ENCODE results near the gene ATRN. TPM values are rescaled to one million over a fixed set of nuclear protein-coding genes. Genes with fewer than 3 reads are reported as not detected.
"Not testable (repeated sequence)": the region's sequence is repeated elsewhere in the genome, so short reads cannot be mapped to it uniquely, and the experiment has no call there.

ATRN gene
- total RNA-seq, 1 donor from 2014 or later: 52.0 TPM

DNA sequence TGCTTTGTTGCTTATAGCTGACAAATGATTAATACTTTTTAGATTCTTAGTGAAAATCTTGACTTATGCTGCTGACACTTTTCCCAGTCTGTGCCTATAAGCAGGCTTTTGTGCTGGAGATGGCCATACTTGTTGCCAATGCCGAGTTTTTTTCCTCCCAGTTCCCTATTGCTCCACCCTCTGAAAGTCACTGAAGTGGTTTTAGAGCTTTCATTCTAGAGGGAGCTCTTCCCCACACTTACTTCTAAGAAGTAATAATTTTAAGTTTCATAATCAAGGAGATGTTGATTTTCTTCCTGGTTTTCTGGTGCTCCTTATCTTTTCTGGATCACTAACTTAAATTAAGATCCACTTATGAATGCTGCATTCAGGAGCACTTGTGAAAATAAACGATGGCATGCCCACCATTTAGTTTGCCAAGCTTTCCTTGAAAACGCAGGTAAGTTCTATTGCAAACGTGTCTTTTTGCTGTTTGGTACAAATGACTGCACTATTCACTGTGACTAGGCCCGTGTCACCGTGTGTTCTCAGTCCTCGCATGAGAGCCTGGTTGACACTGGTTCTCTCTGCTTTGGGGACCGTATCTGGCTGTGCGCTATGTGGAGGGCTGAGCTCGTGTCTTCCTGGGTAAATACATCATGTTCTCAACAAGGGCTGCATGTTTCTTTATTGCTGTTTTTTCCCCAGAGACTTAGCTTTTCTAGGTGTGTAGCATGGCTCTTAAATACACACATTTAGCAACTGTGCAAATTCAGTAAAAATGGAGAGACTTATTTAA is 142.2 kb downstream of the ATRN start:
- DNase-seq (ENCODE audit: low spot score): no peak

DNA sequence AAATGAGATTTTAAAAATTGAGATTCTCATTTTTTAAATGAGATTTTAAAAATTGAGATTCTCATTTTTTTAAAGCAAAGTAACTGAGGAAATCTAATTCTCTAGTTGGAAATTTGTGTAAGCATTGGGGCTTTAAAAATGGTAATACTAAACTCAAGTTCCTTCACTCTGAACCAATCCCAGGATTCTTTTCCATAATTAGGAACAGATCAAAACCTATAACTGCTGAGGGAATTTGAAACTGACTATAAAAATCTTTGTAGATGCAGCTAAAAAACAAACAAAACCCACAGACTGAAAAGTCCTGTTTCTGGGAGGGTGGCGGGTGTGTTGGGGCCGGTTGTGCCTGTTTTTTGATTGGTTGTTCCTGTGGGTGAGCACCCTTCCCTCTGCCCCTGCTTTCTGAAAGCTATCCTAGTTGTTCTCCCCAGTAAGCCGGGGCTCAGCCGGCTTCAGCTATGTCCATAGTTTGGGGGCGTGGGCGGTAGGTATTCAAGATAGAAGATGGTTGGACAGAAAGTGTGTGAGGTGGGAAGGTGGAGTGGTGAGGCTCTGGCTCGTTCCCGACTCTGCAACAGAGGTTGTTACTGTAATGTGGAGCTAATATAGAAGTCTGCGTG is 143.1 kb downstream of the ATRN start:
- Mint-ChIP-seq H3K4me1 (ENCODE audit: low read depth) (peaks cover 18% of the 10 kb centered on the region), H3K27me3 (ENCODE audit: low read depth) (no peaks in the 10 kb centered on the region), H3K36me3 (ENCODE audit: low read depth) (peaks cover 13% of the 10 kb centered on the region), H3K27ac (ENCODE audit: unreplicated experiment) (no peak overlapping the region), H3K4me3 (ENCODE audit: unreplicated experiment) (no peak overlapping the region), H3K9me3 (ENCODE audit: low read depth) (no peaks in the 10 kb centered on the region)
- no peak for DNase-seq (ENCODE audit: low spot score)
- TF ChIP-seq, protein P1, sequence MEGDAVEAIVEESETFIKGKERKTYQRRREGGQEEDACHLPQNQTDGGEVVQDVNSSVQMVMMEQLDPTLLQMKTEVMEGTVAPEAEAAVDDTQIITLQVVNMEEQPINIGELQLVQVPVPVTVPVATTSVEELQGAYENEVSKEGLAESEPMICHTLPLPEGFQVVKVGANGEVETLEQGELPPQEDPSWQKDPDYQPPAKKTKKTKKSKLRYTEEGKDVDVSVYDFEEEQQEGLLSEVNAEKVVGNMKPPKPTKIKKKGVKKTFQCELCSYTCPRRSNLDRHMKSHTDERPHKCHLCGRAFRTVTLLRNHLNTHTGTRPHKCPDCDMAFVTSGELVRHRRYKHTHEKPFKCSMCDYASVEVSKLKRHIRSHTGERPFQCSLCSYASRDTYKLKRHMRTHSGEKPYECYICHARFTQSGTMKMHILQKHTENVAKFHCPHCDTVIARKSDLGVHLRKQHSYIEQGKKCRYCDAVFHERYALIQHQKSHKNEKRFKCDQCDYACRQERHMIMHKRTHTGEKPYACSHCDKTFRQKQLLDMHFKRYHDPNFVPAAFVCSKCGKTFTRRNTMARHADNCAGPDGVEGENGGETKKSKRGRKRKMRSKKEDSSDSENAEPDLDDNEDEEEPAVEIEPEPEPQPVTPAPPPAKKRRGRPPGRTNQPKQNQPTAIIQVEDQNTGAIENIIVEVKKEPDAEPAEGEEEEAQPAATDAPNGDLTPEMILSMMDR (IDR thresholded peaks at IDR 0.05): no peak

More for the DNA sequence above, 142.2 kb downstream of the ATRN start:
- peak overlapping the region; percentile 18 for H3K27ac Mint-ChIP-seq (ENCODE audit: unreplicated experiment)
- no peak overlapping the region for H3K4me3 Mint-ChIP-seq (ENCODE audit: unreplicated experiment)
- H3K9me3 Mint-ChIP-seq (ENCODE audit: low read depth): no peaks in the 10 kb centered on the region
- no peaks in the 10 kb centered on the region for H3K27me3 Mint-ChIP-seq (ENCODE audit: low read depth)
- TF ChIP-seq, protein P1 (IDR thresholded peaks at IDR 0.05): peak; percentile 13
- H3K4me1 Mint-ChIP-seq (ENCODE audit: low read depth): peaks cover 18% of the 10 kb centered on the region
- peaks cover 15% of the 10 kb centered on the region for H3K36me3 Mint-ChIP-seq (ENCODE audit: low read depth)

DNA sequence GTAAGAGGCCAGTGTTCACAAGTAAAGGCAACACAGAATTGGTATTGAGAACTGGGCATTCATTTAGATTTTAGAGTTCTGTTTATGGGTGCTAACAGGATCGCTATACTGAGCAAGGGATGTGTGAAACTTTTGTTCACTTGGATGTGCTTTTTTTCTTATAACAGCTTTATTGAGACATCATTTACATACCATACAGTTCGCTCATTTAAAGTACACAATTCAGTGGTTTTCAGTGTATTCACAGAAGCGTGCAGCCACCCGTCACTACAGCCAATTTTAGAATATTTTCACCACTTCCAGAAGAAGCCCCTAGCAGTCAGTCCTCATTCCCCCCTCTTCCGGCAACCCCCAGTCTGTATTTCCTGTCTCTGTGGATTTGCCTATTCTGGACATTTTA is 143.6 kb downstream of the ATRN start:
- H3K9me3 Mint-ChIP-seq (ENCODE audit: low read depth): no peaks in the 10 kb centered on the region
- TF ChIP-seq, protein P1 (IDR thresholded peaks at IDR 0.05): no peak
- H3K36me3 Mint-ChIP-seq (ENCODE audit: low read depth): peaks cover 11% of the 10 kb centered on the region
- DNase-seq (ENCODE audit: low spot score): no peak
- no peak overlapping the region for H3K4me3 Mint-ChIP-seq (ENCODE audit: unreplicated experiment)
- H3K27ac Mint-ChIP-seq (ENCODE audit: unreplicated experiment): no peak overlapping the region
- peaks cover 18% of the 10 kb centered on the region for H3K4me1 Mint-ChIP-seq (ENCODE audit: low read depth)
- H3K27me3 Mint-ChIP-seq (ENCODE audit: low read depth): no peaks in the 10 kb centered on the region

DNA sequence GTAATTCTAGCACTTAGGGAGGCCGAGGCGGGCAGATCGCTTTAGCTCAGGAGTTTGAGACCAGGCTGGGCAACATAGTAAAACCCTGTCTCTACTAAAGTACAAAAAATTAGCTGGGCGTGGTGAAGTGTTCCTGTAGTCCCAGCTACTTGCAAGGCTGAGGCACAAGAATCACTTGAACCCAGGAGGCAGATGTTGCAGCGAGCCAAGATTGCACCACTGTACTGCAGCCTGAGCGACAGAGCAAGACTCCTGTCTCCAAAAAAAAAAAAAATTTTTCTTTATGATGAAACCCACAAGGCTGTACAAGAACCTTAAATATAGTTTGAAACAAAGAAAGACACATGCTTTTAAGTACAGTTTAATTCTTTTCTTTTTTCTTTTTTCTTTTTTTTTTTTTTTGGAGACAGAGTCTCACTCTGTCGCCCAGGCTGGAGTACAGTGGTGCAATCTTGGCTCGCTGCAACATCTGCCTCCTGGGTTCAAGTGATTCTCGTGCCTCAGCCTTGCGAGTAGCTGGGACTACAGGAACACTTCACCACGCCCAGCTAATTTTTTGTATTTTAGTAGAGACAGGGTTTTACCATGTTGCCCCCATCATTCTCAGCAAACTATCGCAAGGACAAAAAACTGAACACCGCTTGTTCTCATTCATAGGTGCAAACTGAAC is 144.5 kb downstream of the ATRN start:
- H3K4me1 Mint-ChIP-seq (ENCODE audit: low read depth): peaks cover 18% of the 10 kb centered on the region
- not testable (repeated sequence) for H3K27ac Mint-ChIP-seq (ENCODE audit: unreplicated experiment)

DNA sequence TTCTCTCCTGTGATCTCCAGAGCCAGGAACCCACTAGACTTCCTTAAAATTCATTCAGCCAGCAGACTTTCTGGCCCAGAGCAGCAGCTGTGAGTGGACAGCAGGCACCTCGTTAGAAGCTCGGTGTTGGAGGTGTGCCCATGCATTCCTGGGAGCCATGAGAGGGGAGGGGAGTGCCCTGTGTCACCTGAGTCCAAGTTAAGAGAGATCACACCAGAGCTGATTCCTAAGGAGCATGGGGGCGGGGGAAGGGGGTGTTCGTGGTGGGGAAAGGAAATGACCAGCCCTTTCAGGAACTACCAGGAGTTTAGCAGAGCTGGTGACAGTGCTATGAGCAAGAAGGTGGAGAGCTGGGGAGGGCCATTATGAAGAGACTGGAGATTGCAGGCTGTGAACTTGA is 145.4 kb downstream of the ATRN start:
- TF ChIP-seq, protein P1 (IDR thresholded peaks at IDR 0.05): no peak
- DNase-seq (ENCODE audit: low spot score): no peak
- Mint-ChIP-seq H3K4me1 (ENCODE audit: low read depth) (peaks cover 18% of the 10 kb centered on the region), H3K4me3 (ENCODE audit: unreplicated experiment) (no peak overlapping the region), H3K9me3 (ENCODE audit: low read depth) (no peaks in the 10 kb centered on the region), H3K27ac (ENCODE audit: unreplicated experiment) (no peak overlapping the region), H3K27me3 (ENCODE audit: low read depth) (no peaks in the 10 kb centered on the region), H3K36me3 (ENCODE audit: low read depth) (peaks cover 11% of the 10 kb centered on the region)

More for the DNA sequence above, 144.5 kb downstream of the ATRN start:
- H3K36me3 Mint-ChIP-seq (ENCODE audit: low read depth): peaks cover 11% of the 10 kb centered on the region
- DNase-seq (ENCODE audit: low spot score); H3K27me3 Mint-ChIP-seq (ENCODE audit: low read depth); H3K9me3 Mint-ChIP-seq (ENCODE audit: low read depth); H3K4me3 Mint-ChIP-seq (ENCODE audit: unreplicated experiment): not testable (repeated sequence)
